Osteocyte (in vitro differentiated cells): ENCODE results near the gene LAPTM4A. TPM values are rescaled to one million over a fixed set of nuclear protein-coding genes. Genes with fewer than 3 reads are reported as not detected.

Experiments used
- DNase-seq: peaks from one replicate; pipeline ENCODE4 v3.0.0; 2021; ENCODE audit warnings: mixed read lengths; ENCODE audit not compliant: unreplicated experiment; ENCODE audit errors: extremely low spot score
- H3K27ac Mint-ChIP-seq: one replicate; pipeline ENCODE4 v1.8.0; 2021; ENCODE audit warnings: mild to moderate bottlenecking, mixed read lengths; ENCODE audit not compliant: unreplicated experiment
- H3K27me3 Mint-ChIP-seq: one replicate; pipeline ENCODE4 v1.8.0; 2021; ENCODE audit warnings: mixed read lengths; ENCODE audit not compliant: unreplicated experiment
- H3K36me3 Mint-ChIP-seq: one replicate; pipeline ENCODE4 v1.8.0; 2021; ENCODE audit warnings: mixed read lengths; ENCODE audit not compliant: unreplicated experiment
- H3K4me1 Mint-ChIP-seq: one replicate; pipeline ENCODE4 v1.8.0; 2021; ENCODE audit warnings: mixed read lengths; ENCODE audit not compliant: unreplicated experiment
- H3K4me3 Mint-ChIP-seq: one replicate; pipeline ENCODE4 v1.8.0; 2021; ENCODE audit warnings: mild to moderate bottlenecking, moderate library complexity, mixed read lengths; ENCODE audit not compliant: unreplicated experiment
- H3K9me3 Mint-ChIP-seq: one replicate; pipeline ENCODE4 v1.8.0; 2021; ENCODE audit warnings: mixed read lengths; ENCODE audit not compliant: unreplicated experiment
- total RNA-seq: library from RNA; stranded (reverse); gene quantifications from 2 replicates; pipeline ENCODE4 v1.2.1, GENCODE V29; 2021
- TF ChIP-seq, protein P1 (sequence below): fragments of 200-600 bp; sonication (generic); IDR thresholded peaks from 2 replicates; pipeline ENCODE4 v1.5.0; 2021; ENCODE audit warnings: antibody characterized with exemption, mild to moderate bottlenecking, moderate library complexity

Gene LAPTM4A
- total RNA-seq, 1 donor from 2014 or later: 560 TPM

DNA sequence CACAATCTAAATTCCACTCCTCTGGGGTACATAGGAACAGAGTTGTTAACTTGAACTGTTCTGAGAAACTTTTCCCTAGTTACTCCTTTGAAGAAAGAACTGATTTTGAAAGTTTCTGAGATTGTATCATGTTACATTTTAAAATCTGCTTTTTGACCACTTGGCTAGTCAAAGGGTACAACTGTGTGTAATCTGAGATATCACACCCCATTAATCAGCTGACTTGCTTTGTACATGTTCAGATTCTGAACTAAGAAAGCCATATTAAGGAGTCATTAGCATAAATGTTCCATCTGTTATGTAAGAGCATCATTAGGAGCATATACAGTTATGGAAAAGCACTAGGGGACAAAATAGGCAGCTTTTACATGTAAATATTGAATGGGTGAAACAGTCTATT is 57.7 kb downstream of the LAPTM4A start:
- TF ChIP-seq, protein P1, sequence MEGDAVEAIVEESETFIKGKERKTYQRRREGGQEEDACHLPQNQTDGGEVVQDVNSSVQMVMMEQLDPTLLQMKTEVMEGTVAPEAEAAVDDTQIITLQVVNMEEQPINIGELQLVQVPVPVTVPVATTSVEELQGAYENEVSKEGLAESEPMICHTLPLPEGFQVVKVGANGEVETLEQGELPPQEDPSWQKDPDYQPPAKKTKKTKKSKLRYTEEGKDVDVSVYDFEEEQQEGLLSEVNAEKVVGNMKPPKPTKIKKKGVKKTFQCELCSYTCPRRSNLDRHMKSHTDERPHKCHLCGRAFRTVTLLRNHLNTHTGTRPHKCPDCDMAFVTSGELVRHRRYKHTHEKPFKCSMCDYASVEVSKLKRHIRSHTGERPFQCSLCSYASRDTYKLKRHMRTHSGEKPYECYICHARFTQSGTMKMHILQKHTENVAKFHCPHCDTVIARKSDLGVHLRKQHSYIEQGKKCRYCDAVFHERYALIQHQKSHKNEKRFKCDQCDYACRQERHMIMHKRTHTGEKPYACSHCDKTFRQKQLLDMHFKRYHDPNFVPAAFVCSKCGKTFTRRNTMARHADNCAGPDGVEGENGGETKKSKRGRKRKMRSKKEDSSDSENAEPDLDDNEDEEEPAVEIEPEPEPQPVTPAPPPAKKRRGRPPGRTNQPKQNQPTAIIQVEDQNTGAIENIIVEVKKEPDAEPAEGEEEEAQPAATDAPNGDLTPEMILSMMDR: no peak
- Mint-ChIP-seq H3K27ac (no peak overlapping the region), H3K4me1 (peaks cover 15% of the 10 kb centered on the region), H3K36me3 (no peaks in the 10 kb centered on the region), H3K27me3 (no peaks in the 10 kb centered on the region), H3K9me3 (no peaks in the 10 kb centered on the region), H3K4me3 (no peak overlapping the region)
- no peak for DNase-seq

DNA sequence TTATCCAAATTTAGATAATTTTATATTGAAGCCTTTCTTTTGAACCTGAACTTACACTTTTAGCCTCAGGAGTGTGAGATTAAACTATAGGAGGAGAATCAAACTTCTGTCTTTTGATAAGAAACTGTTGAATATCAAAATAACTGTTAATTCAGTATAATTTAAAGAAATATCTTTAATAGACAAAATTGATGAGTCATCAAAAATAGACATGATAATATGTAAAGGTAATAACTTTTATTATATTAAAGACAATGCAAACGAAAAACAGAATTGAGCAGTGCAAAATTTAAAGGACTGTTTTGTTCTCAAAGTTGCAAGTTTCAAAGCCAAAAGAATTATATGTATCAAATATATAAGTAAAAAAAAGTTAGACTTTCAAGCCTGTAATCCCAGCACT is 59.5 kb downstream of the LAPTM4A start:
- Mint-ChIP-seq H3K9me3 (no peaks in the 10 kb centered on the region), H3K27ac (no peak overlapping the region), H3K4me1 (peaks cover 20% of the 10 kb centered on the region), H3K4me3 (no peak overlapping the region), H3K27me3 (no peaks in the 10 kb centered on the region), H3K36me3 (peaks cover 3% of the 10 kb centered on the region)
- DNase-seq: no peak
- TF ChIP-seq, protein P1: no peak

DNA sequence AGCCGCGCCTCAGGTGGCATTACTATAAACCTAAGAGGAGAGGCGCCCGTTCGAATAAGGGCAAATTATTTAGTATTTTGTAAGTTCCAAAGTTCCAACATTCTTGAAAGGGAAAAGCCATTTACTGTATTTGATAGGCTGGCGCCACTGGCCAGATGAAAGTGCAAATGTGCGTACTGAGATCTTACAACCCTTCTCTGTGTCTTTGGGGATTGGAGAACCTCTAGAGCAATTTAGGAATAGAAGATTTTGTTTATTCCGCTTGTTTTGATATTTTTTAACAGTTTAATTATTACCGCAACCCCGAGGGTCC is 61.1 kb downstream of the LAPTM4A start:
- Mint-ChIP-seq H3K27ac (peak overlapping the region; percentile 92), H3K9me3 (no peaks in the 10 kb centered on the region), H3K4me1 (peaks cover 22% of the 10 kb centered on the region), H3K4me3 (peak overlapping the region; percentile 93), H3K27me3 (no peaks in the 10 kb centered on the region), H3K36me3 (peaks cover 7% of the 10 kb centered on the region)
- TF ChIP-seq, protein P1: no peak
- DNase-seq: no peak

DNA sequence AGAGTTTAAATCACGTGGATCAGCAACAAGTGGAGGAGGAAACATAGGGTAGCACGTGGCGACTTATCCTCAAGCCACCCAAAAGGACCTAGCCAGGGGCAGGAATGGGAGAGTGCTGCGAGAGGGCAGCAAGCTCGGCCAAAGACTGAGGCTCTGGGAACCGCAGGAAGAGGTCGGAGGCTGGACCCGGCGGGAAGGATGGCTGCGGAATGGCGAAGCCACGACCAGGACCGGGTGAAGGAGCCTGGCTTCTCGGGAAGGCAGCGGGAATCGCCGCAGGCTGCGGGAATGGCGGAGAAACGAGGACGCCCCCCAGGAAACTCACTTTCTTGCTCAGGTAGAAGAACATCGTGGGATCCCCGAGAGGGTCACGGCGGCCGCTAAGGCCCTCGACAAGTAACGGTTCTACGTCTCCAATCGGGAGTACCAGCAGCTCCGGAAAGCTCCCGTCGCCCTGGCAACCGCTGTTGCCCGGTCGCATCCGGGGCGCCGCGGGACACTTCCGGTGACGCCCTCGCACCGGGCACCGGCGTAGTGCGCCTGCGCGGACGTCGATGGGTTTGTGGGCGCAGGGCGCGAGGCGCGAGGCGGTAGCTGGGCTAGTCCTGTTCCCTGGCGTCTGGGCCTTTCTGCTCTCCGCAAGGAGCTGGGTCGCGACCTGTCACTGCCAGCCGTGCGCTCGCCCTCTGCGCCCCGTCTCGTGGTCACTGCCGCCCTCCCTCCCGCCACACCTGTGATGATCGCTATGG is 61.6 kb downstream of the LAPTM4A start, which contains the start of gene WDR35:
TSS of gene WDR35 (minus strand) at position 439 of the 749 bp plus-strand sequence. CDS start at position 349, 90 bp downstream.
- TF ChIP-seq, protein P1: no peak
- Mint-ChIP-seq H3K9me3 (no peaks in the 10 kb centered on the region), H3K36me3 (peaks cover 7% of the 10 kb centered on the region), H3K4me3 (peak within 1 kb of the TSS; percentile 93), H3K27me3 (no peaks in the 10 kb centered on the region), H3K27ac (peak within 1 kb of the TSS; percentile 92), H3K4me1 (peaks cover 22% of the 10 kb centered on the region)
- DNase-seq: peak; percentile 99

DNA sequence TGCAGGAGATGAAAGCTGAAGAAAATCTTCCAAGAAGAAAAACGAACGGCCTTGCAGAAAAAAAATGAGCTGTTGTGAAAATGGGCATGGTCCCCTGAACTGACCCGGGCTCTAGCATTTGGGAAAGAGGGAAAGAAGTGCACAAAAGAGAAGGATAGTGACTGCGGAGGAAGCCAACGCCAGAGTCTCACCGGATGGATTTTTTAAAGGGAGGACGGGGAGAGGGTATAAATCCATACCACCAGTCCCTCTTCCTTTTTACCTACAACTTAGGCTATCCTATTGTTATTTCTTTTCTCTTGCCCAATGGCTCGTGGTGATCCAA is 62.1 kb downstream of the LAPTM4A start:
- Mint-ChIP-seq H3K36me3 (peaks cover 9% of the 10 kb centered on the region), H3K4me3 (peak overlapping the region; percentile 93), H3K4me1 (peaks cover 22% of the 10 kb centered on the region), H3K27ac (peak overlapping the region; percentile 92), H3K27me3 (no peaks in the 10 kb centered on the region), H3K9me3 (no peaks in the 10 kb centered on the region)
- DNase-seq: no peak
- TF ChIP-seq, protein P1: no peak
